WTC11 (cell line): ENCODE data around the gene DAB1.

Experiments
- CREB1 ChIP-seq: sonication (generic); formaldehyde crosslinking; IDR thresholded peaks from 2 replicates; pipeline ENCODE4 v1.8.0; 2023; ENCODE audit warnings: mild to moderate bottlenecking, missing genetic modification reagents
- GABPB1 ChIP-seq: sonication (generic); formaldehyde crosslinking; IDR thresholded peaks from 2 replicates; pipeline ENCODE4 v1.8.1; 2023; ENCODE audit warnings: mild to moderate bottlenecking, missing genetic modification reagents
- SOX15 ChIP-seq: fragments of 250-450 bp; sonication (Bioruptor Pico); IDR thresholded peaks from 2 replicates; pipeline ENCODE4 v1.9.0; 2021; ENCODE audit warnings: mild to moderate bottlenecking
- TEAD4 ChIP-seq: sonication (generic); formaldehyde crosslinking; IDR thresholded peaks from 2 replicates; pipeline ENCODE4 v1.8.0; 2022; ENCODE audit warnings: mild to moderate bottlenecking, missing genetic modification reagents
- TF ChIP-seq, protein P1 (sequence below): fragments of 200-600 bp; IDR thresholded peaks from 2 replicates; pipeline ENCODE4 v1.8.0; 2022; ENCODE audit warnings: antibody characterized with exemption
- TF ChIP-seq, protein P2 (sequence below): sonication (generic); formaldehyde crosslinking; IDR thresholded peaks from 2 replicates; pipeline ENCODE4 v1.8.0; 2022; ENCODE audit warnings: mild to moderate bottlenecking, missing genetic modification reagents
- TF ChIP-seq, protein P3 (sequence below): sonication (generic); formaldehyde crosslinking; IDR thresholded peaks from 2 replicates; pipeline ENCODE4 v1.8.0; 2023; ENCODE audit warnings: missing genetic modification reagents, mild to moderate bottlenecking, borderline replicate concordance
- TF ChIP-seq, protein P4 (sequence below): sonication (generic); formaldehyde crosslinking; IDR thresholded peaks from 2 replicates; pipeline ENCODE4 v1.8.1; 2022; ENCODE audit warnings: low read depth, missing genetic modification reagents, borderline replicate concordance
- TF ChIP-seq, protein P5 (sequence below): sonication (generic); formaldehyde crosslinking; conservative IDR thresholded peaks from 2 replicates; pipeline ENCODE4 v1.8.1; 2022; ENCODE audit warnings: mild to moderate bottlenecking, missing genetic modification reagents
- TF ChIP-seq, protein P6 (sequence below): fragments of 250-450 bp; sonication (Bioruptor Pico); IDR thresholded peaks from 2 replicates; pipeline ENCODE4 v1.8.0; 2021; ENCODE audit warnings: mild to moderate bottlenecking
- TF ChIP-seq, protein P7 (sequence below): sonication (generic); formaldehyde crosslinking; IDR thresholded peaks from 2 replicates; pipeline ENCODE4 v1.8.1; 2023; ENCODE audit warnings: mild to moderate bottlenecking, missing genetic modification reagents, moderate library complexity

DNA sequence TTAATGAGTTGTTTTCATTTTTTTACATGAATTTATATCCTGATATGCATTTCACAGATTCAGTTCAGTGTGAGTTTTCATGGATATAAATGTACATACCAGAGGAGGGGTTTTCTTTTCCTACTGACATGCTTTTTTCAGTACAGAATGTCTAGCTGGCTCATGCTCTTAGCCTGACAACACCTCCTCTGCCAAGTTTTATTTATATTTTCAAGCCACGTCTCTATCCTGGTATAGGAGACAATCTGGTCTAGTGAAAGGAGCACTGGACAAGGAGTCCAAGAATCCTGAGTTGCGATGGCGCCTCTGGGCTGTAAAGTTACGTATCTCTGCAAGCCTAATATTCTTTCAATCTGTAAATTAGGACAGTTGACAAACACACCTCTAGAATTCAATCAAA lies 4.9 kb downstream of the DAB1 start:
- TF ChIP-seq, protein P1, sequence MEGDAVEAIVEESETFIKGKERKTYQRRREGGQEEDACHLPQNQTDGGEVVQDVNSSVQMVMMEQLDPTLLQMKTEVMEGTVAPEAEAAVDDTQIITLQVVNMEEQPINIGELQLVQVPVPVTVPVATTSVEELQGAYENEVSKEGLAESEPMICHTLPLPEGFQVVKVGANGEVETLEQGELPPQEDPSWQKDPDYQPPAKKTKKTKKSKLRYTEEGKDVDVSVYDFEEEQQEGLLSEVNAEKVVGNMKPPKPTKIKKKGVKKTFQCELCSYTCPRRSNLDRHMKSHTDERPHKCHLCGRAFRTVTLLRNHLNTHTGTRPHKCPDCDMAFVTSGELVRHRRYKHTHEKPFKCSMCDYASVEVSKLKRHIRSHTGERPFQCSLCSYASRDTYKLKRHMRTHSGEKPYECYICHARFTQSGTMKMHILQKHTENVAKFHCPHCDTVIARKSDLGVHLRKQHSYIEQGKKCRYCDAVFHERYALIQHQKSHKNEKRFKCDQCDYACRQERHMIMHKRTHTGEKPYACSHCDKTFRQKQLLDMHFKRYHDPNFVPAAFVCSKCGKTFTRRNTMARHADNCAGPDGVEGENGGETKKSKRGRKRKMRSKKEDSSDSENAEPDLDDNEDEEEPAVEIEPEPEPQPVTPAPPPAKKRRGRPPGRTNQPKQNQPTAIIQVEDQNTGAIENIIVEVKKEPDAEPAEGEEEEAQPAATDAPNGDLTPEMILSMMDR: no peak
- TF ChIP-seq, protein P2, sequence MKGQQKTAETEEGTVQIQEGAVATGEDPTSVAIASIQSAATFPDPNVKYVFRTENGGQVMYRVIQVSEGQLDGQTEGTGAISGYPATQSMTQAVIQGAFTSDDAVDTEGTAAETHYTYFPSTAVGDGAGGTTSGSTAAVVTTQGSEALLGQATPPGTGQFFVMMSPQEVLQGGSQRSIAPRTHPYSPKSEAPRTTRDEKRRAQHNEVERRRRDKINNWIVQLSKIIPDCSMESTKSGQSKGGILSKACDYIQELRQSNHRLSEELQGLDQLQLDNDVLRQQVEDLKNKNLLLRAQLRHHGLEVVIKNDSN: no peak
- TF ChIP-seq, protein P3, sequence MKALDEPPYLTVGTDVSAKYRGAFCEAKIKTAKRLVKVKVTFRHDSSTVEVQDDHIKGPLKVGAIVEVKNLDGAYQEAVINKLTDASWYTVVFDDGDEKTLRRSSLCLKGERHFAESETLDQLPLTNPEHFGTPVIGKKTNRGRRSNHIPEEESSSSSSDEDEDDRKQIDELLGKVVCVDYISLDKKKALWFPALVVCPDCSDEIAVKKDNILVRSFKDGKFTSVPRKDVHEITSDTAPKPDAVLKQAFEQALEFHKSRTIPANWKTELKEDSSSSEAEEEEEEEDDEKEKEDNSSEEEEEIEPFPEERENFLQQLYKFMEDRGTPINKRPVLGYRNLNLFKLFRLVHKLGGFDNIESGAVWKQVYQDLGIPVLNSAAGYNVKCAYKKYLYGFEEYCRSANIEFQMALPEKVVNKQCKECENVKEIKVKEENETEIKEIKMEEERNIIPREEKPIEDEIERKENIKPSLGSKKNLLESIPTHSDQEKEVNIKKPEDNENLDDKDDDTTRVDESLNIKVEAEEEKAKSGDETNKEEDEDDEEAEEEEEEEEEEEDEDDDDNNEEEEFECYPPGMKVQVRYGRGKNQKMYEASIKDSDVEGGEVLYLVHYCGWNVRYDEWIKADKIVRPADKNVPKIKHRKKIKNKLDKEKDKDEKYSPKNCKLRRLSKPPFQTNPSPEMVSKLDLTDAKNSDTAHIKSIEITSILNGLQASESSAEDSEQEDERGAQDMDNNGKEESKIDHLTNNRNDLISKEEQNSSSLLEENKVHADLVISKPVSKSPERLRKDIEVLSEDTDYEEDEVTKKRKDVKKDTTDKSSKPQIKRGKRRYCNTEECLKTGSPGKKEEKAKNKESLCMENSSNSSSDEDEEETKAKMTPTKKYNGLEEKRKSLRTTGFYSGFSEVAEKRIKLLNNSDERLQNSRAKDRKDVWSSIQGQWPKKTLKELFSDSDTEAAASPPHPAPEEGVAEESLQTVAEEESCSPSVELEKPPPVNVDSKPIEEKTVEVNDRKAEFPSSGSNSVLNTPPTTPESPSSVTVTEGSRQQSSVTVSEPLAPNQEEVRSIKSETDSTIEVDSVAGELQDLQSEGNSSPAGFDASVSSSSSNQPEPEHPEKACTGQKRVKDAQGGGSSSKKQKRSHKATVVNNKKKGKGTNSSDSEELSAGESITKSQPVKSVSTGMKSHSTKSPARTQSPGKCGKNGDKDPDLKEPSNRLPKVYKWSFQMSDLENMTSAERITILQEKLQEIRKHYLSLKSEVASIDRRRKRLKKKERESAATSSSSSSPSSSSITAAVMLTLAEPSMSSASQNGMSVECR (CRISPR knock-in tag): no peak
- TF ChIP-seq, protein P4, sequence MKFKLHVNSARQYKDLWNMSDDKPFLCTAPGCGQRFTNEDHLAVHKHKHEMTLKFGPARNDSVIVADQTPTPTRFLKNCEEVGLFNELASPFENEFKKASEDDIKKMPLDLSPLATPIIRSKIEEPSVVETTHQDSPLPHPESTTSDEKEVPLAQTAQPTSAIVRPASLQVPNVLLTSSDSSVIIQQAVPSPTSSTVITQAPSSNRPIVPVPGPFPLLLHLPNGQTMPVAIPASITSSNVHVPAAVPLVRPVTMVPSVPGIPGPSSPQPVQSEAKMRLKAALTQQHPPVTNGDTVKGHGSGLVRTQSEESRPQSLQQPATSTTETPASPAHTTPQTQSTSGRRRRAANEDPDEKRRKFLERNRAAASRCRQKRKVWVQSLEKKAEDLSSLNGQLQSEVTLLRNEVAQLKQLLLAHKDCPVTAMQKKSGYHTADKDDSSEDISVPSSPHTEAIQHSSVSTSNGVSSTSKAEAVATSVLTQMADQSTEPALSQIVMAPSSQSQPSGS (CRISPR knock-in tag): no peak
- TF ChIP-seq, protein P5, sequence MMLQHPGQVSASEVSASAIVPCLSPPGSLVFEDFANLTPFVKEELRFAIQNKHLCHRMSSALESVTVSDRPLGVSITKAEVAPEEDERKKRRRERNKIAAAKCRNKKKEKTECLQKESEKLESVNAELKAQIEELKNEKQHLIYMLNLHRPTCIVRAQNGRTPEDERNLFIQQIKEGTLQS: no peak
- TF ChIP-seq TEAD4 (CRISPR knock-in tag): no peak
- TF ChIP-seq SOX15 (CRISPR knock-in tag): no peak
- TF ChIP-seq, protein P6, sequence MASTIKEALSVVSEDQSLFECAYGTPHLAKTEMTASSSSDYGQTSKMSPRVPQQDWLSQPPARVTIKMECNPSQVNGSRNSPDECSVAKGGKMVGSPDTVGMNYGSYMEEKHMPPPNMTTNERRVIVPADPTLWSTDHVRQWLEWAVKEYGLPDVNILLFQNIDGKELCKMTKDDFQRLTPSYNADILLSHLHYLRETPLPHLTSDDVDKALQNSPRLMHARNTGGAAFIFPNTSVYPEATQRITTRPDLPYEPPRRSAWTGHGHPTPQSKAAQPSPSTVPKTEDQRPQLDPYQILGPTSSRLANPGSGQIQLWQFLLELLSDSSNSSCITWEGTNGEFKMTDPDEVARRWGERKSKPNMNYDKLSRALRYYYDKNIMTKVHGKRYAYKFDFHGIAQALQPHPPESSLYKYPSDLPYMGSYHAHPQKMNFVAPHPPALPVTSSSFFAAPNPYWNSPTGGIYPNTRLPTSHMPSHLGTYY (CRISPR knock-in tag): no peak
- TF ChIP-seq, protein P7, sequence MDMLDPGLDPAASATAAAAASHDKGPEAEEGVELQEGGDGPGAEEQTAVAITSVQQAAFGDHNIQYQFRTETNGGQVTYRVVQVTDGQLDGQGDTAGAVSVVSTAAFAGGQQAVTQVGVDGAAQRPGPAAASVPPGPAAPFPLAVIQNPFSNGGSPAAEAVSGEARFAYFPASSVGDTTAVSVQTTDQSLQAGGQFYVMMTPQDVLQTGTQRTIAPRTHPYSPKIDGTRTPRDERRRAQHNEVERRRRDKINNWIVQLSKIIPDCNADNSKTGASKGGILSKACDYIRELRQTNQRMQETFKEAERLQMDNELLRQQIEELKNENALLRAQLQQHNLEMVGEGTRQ: no peak
- TF ChIP-seq CREB1: no peak
- TF ChIP-seq GABPB1 (CRISPR knock-in tag): no peak
